Esophagus squamous epithelium (tissue), 5 donors: ENCODE data around the gene IFI44L. TPM values are rescaled to one million over a fixed set of nuclear protein-coding genes. Genes with fewer than 3 reads are reported as not detected.
A peak's percentile ranks its signal among the peaks of the same experiment; 100 is the strongest.

ENCODE experiments used
- DNase-seq: peaks from one replicate; lab custom pipeline; 2025; lab: John Stamatoyannopoulos, UW
- H3K27ac ChIP-seq, 4 donors: fragments of 200-600 bp; sonication (generic); one replicate each; pipeline ENCODE4 v1.5.1; 2016 to 2019; ENCODE audit warnings: mild to moderate bottlenecking in 1 of 4
- H3K27me3 ChIP-seq, 4 donors: fragments of 200-600 bp; sonication (generic); 1 replicate in 3 of 4; 2 replicates in 1 of 4; pipeline versions ENCODE4 v1.5.1 to v1.6.0; 2017 to 2021; ENCODE audit warnings: antibody characterized with exemption in 1 of 4
- H3K36me3 ChIP-seq, 3 donors: fragments of 200-600 bp; sonication (generic); one replicate each; pipeline ENCODE4 v1.5.1; 2016 to 2019
- H3K4me1 ChIP-seq, 3 donors: fragments of 200-600 bp; sonication (generic); one replicate each; pipeline ENCODE4 v1.5.1; 2017 to 2019
- H3K4me3 ChIP-seq, 4 donors: fragments of 200-600 bp; sonication (generic); 1 replicate in 3 of 4; 2 replicates in 1 of 4; pipeline ENCODE4 v1.5.1; 2016 to 2019; ENCODE audit warnings: mild to moderate bottlenecking in 2 of 4, moderate library complexity in 1 of 4
- H3K9me3 ChIP-seq, 3 donors: fragments of 200-600 bp; sonication (generic); one replicate each; pipeline ENCODE4 v1.5.1; 2016 to 2019
- CTCF ChIP-seq, 6 experiments: fragments of 450-650 bp in 4 of 6; fragments of 200-600 bp in 2 of 6; sonication (generic) in 2 of 6; IDR thresholded peaks; one replicate each; pipeline ENCODE4 v1.5.1; 2016 to 2019; ENCODE audit warnings: antibody characterized with exemption in 6 of 6, mild to moderate bottlenecking in 4 of 6, moderate library complexity in 4 of 6
- POLR2A ChIP-seq, 4 donors: fragments of 450-650 bp; IDR thresholded peaks; one replicate each; pipeline ENCODE4 v1.6.1; 2017; ENCODE audit warnings: antibody characterized with exemption in 4 of 4, mild to moderate bottlenecking in 4 of 4, moderate library complexity in 3 of 4
- WGBS, 2 donors: methylation state at CpG; one replicate each; pipeline ENCODE4 v1.1.5; 2018; 5-methylcytosine and 5-hydroxymethylcytosine counted together
- intact Hi-C: fragments of 100-400 bp; cut with DNase I; formaldehyde crosslinking; loops from one replicate; pipeline ENCODE4 v1.15.0; 2022
- total RNA-seq, 4 donors: library from RNA; depleted of rRNA; stranded (reverse); fragments of >200 nt; gene quantifications; one replicate each; pipeline ENCODE4 v1.1.0, GENCODE V29; 2016
- donor health status: DM: yes; HTN: yes; CAD: no.

The IFI44L gene
- total RNA-seq, 4 donors from 2014 or later, result 0.11 to 13.6 (median 4.4) TPM

GRCh38 chr1:78604643-78605042 lies 15.6 kb upstream of the IFI44L start:
- Histone ChIP-seq H3K36me3 (no peaks in the 10 kb centered on the region), H3K27ac (no peak overlapping the region), H3K4me1 (no peaks in the 10 kb centered on the region), H3K9me3 (no peaks in the 10 kb centered on the region), H3K4me3 (no peak overlapping the region), H3K27me3 (peaks cover 0 to 13% (median 0%) of the 10 kb centered on the region in 4 donors)
- no peak for TF ChIP-seq CTCF (IDR thresholded peaks at IDR 0.05)
- TF ChIP-seq POLR2A (IDR thresholded peaks at IDR 0.05), result no peak
- DNase-seq, result no peak
- 68 to 74% methylated on average over 5 of the region's 5 CpGs for WGBS, 2 donors
- intact Hi-C loops, result loop anchor here (10.0 kb wide), 1 partner anchor 470 kb away; no protein-coding TSS in a partner anchor

- no peak for TF ChIP-seq POLR2A (IDR thresholded peaks at IDR 0.05)
- no peak for TF ChIP-seq CTCF (IDR thresholded peaks at IDR 0.05)
- WGBS, 2 donors, result 65 to 76% methylated on average over 2 of the region's 2 CpGs
- no peak overlapping the region for H3K27ac ChIP-seq
- no peak for DNase-seq
- H3K9me3 ChIP-seq, result no peaks in the 10 kb centered on the region
- intact Hi-C loops, result loop anchor here (10.0 kb wide), 1 partner anchor 471 kb away; no protein-coding TSS in a partner anchor
- H3K4me3 ChIP-seq, result no peak overlapping the region
- H3K4me1 ChIP-seq, result no peaks in the 10 kb centered on the region
- no peaks in the 10 kb centered on the region for H3K36me3 ChIP-seq
- H3K27me3 ChIP-seq, result peaks cover 0 to 13% (median 0%) of the 10 kb centered on the region in 4 donors
Measured at GRCh38 chr1:78606274-78606673, 14.0 kb upstream of the IFI44L start.

- no peaks in the 10 kb centered on the region for H3K9me3 ChIP-seq
- peaks cover 0 to 13% (median 0%) of the 10 kb centered on the region in 4 donors for H3K27me3 ChIP-seq
- no peaks in the 10 kb centered on the region for H3K36me3 ChIP-seq
- H3K4me3 ChIP-seq, result no peak overlapping the region
- 85 to 88% methylated on average over 5 of the region's 5 CpGs for WGBS, 2 donors
- DNase-seq, result no peak
- no peak overlapping the region for H3K27ac ChIP-seq
- no peaks in the 10 kb centered on the region for H3K4me1 ChIP-seq
- peak; percentile 11 to 73 (median 50) for TF ChIP-seq CTCF (IDR thresholded peaks at IDR 0.05)
- no peak for TF ChIP-seq POLR2A (IDR thresholded peaks at IDR 0.05)
- intact Hi-C loops, result loop anchor here (10.0 kb wide), 1 partner anchor 473 kb away; no protein-coding TSS in a partner anchor
Measured at GRCh38 chr1:78607334-78607927, 12.8 kb upstream of the IFI44L start.

- Histone ChIP-seq H3K27me3 (peaks cover 0 to 13% (median 0%) of the 10 kb centered on the region in 4 donors), H3K9me3 (no peaks in the 10 kb centered on the region), H3K4me1 (no peaks in the 10 kb centered on the region), H3K4me3 (no peak overlapping the region), H3K27ac (no peak overlapping the region), H3K36me3 (no peaks in the 10 kb centered on the region)
- DNase-seq, result no peak
- intact Hi-C loops, result loop anchor here (10.0 kb wide), 1 partner anchor 473 kb away; no protein-coding TSS in a partner anchor
- 47 to 50% methylated on average over 2 to 3 of the region's 4 CpGs for WGBS, 2 donors
- no peak for TF ChIP-seq CTCF (IDR thresholded peaks at IDR 0.05)
- no peak for TF ChIP-seq POLR2A (IDR thresholded peaks at IDR 0.05)
Measured at GRCh38 chr1:78607944-78608343, 12.3 kb upstream of the IFI44L start.

GRCh38 chr1:78617615-78618026 lies 2.6 kb upstream of the IFI44L start:
- Histone ChIP-seq H3K27me3 (no peaks in the 10 kb centered on the region), H3K4me3 (no peak overlapping the region), H3K4me1 (peaks cover 0 to 35% (median 10%) of the 10 kb centered on the region in 3 donors), H3K9me3 (no peaks in the 10 kb centered on the region), H3K36me3 (no peaks in the 10 kb centered on the region), H3K27ac (no peak overlapping the region)
- intact Hi-C loops, result loop anchor here (5.0 kb wide), 1 partner anchor 55 kb away; no protein-coding TSS in a partner anchor
- DNase-seq, result no peak
- 36 to 40% methylated on average over 7 of the region's 7 CpGs for WGBS, 2 donors
- TF ChIP-seq CTCF (IDR thresholded peaks at IDR 0.05) (peak; percentile 67 to 92 (median 80)), POLR2A (IDR thresholded peaks at IDR 0.05) (no peak)
